GM12891 (cell line): Measurements from ENCODE around the gene BRCA1.
"Not testable (repeated sequence)": the region's sequence is repeated elsewhere in the genome, so short reads cannot be mapped to it uniquely, and the experiment has no call there.

Experiments used
- DNase-seq: peaks from one replicate; pipeline ENCODE4 v3.0.0; 2011; ENCODE audit warnings: low spot score; ENCODE audit not compliant: insufficient read length
- FAIRE-seq: peaks from 2 replicates; lab custom pipeline; 2011; peaks lifted over from hg19 to GRCh38; lab: Jason Lieb, UNC
- PAX5 ChIP-seq: IDR thresholded peaks from 2 replicates; pipeline ENCODE4 v1.6.1; 2011; ENCODE audit warnings: low read length, moderate library complexity, mild to moderate bottlenecking; ENCODE audit not compliant: insufficient read depth, severe bottlenecking
- POLR2A ChIP-seq: IDR thresholded peaks from 2 replicates; pipeline ENCODE4 v1.6.1; 2011; ENCODE audit warnings: low read depth, low read length, control low read depth
- POLR2AphosphoS5 ChIP-seq: IDR thresholded peaks from 2 replicates; pipeline ENCODE4 v1.6.1; 2011; ENCODE audit warnings: low read depth, low read length, control low read depth
- POU2F2 ChIP-seq: IDR thresholded peaks from 2 replicates; pipeline ENCODE4 v1.6.1; 2011; ENCODE audit warnings: low read depth, mild to moderate bottlenecking, control low read depth, low read length, moderate library complexity
- SPI1 ChIP-seq: IDR thresholded peaks from 2 replicates; pipeline ENCODE4 v1.6.1; 2011; ENCODE audit warnings: low read depth, low read length, control low read depth
- TAF1 ChIP-seq: IDR thresholded peaks from 2 replicates; pipeline ENCODE4 v1.6.1; 2011; ENCODE audit warnings: low read depth, low read length, control low read depth

Gene BRCA1

GRCh38 chr17:43132117-43132516 lies 7.0 kb upstream of the BRCA1 start:
- no peak for DNase-seq
- no peak for TF ChIP-seq POU2F2
- no peak for TF ChIP-seq SPI1
- FAIRE-seq = no peak

GRCh38 chr17:43129671-43130010 lies 4.5 kb upstream of the BRCA1 start:
- no peak for TF ChIP-seq POU2F2
- no peak for TF ChIP-seq POLR2A
- no peak for TF ChIP-seq SPI1
- TF ChIP-seq PAX5 = no peak
- TF ChIP-seq POLR2AphosphoS5 = no peak
- no peak for TF ChIP-seq TAF1
- no peak for FAIRE-seq
- no peak for DNase-seq

GRCh38 chr17:43127333-43127876 lies 2.2 kb upstream of the BRCA1 start:
- not testable (repeated sequence) for FAIRE-seq, DNase-seq

GRCh38 chr17:43126911-43127290 lies 1.7 kb upstream of the BRCA1 start:
- no peak for FAIRE-seq
- TF ChIP-seq PAX5 = no peak
- no peak for TF ChIP-seq POU2F2
- no peak for TF ChIP-seq POLR2A
- no peak for TF ChIP-seq SPI1
- no peak for TF ChIP-seq TAF1
- no peak for TF ChIP-seq POLR2AphosphoS5
- no peak for DNase-seq

GRCh38 chr17:43125967-43126910 lies 1.1 kb upstream of the BRCA1 start:
- FAIRE-seq = no peak
- no peak for TF ChIP-seq POU2F2
- TF ChIP-seq POLR2AphosphoS5 = no peak
- TF ChIP-seq SPI1 = no peak
- TF ChIP-seq PAX5 = no peak
- no peak for TF ChIP-seq TAF1
- no peak for TF ChIP-seq POLR2A
- no peak for DNase-seq

GRCh38 chr17:43118679-43119615 lies 6.2 kb downstream of the BRCA1 start:
- FAIRE-seq (no peak), DNase-seq (no peak)
- TF ChIP-seq POLR2A (no peak), PAX5 (no peak), POLR2AphosphoS5 (no peak), SPI1 (no peak), POU2F2 (no peak), TAF1 (no peak)

- TF ChIP-seq TAF1 (no peak), PAX5 (no peak), POU2F2 (no peak), POLR2AphosphoS5 (no peak), POLR2A (no peak), SPI1 (no peak)
- FAIRE-seq = no peak
- no peak for DNase-seq
These were observed 11.0 kb downstream of the BRCA1 start for GRCh38 chr17:43114151-43114552.

- FAIRE-seq (no peak), DNase-seq (no peak)
- TF ChIP-seq POLR2AphosphoS5 (no peak), PAX5 (no peak), TAF1 (no peak), SPI1 (no peak), POLR2A (no peak), POU2F2 (no peak)
These were observed 18.6 kb downstream of the BRCA1 start for GRCh38 chr17:43106552-43106951.

- no peak for DNase-seq
- no peak for FAIRE-seq
- TF ChIP-seq POLR2A (no peak), SPI1 (no peak), POLR2AphosphoS5 (no peak), PAX5 (no peak), POU2F2 (no peak), TAF1 (no peak)
These were observed 20.0 kb downstream of the BRCA1 start for GRCh38 chr17:43105146-43105545.

- DNase-seq = no peak
- no peak for FAIRE-seq
- TF ChIP-seq POU2F2 (no peak), POLR2AphosphoS5 (no peak), PAX5 (no peak)
These were observed 20.5 kb downstream of the BRCA1 start for GRCh38 chr17:43104665-43105064.

GRCh38 chr17:43095364-43095763 lies 29.8 kb downstream of the BRCA1 start:
- DNase-seq, FAIRE-seq: not testable (repeated sequence)
